ENCODE measurements around the gene CLDN2. TPM values are rescaled to one million over a fixed set of nuclear protein-coding genes. Genes with fewer than 3 reads are reported as not detected.

Gene CLDN2
- polyA plus RNA-seq, 1 of the 3 experiments (the other 2 are of a cell fraction) = 0.36 TPM

DNA sequence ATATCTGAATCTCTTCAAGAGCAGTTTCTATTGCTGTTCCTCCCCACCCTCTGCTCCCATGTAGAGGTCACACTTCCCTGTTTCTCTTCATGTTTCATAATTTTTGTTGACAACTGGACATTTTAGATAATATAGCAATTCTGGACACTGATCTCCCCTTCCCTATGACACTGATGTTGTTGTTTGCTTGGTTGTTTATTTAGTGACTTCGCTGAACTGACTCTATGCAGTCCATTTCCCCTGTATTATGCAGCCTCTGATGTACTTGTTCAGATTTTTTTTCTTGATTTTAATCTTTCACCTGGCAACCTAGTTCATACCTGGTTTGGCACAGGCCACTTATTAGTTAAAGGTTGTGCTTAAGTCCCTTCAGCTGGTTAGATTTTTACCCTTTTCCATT, 29.2 kb downstream of the CLDN2 start:
- H3K79me2 ChIP-seq (ENCODE audit: insufficient read depth) = no peaks in the 10 kb centered on the region
- no peak overlapping the region for H2AFZ ChIP-seq (ENCODE audit: low read depth)
- CTCF ChIA-PET = interaction anchor here (1.2 kb wide), 1 partner anchor 55 kb away, joined by 4 read pairs; no protein-coding TSS in a partner anchor
- no peaks in the 10 kb centered on the region for H3K4me1 ChIP-seq (ENCODE audit: control insufficient read depth in 1 of 2, insufficient read depth in 2 of 2, low read depth in 1 of 2, low read length in 1 of 2)
- H3K27me3 ChIP-seq (ENCODE audit: insufficient read depth) = peaks cover 3% of the 10 kb centered on the region; the same call in 1 of the 2 replicates
- H3F3A ChIP-seq (replicated peaks; ENCODE audit: insufficient read depth) = no peaks in the 10 kb centered on the region
- no peak overlapping the region for H3K27ac ChIP-seq (ENCODE audit: low read depth in 2 of 2, low read length in 1 of 2)
- no peak overlapping the region for H3K4me3 ChIP-seq (ENCODE audit: low read depth in 2 of 2, low read length in 1 of 2)
- H3K36me3 ChIP-seq (replicated peaks in 1 of 2; ENCODE audit: control insufficient read depth in 1 of 2, insufficient read depth in 2 of 2, low read length in 1 of 2) = no peaks in the 10 kb centered on the region
- no peak overlapping the region for H3K9ac ChIP-seq
- no peak overlapping the region for H3K4me2 ChIP-seq
- H3K9me2 ChIP-seq = no peaks in the 10 kb centered on the region
- H4K20me1 ChIP-seq (ENCODE audit: insufficient read depth) = no peaks in the 10 kb centered on the region
- TF ChIP-seq TEAD4 (IDR thresholded peaks at IDR 0.05; ENCODE audit: borderline replicate concordance, insufficient read depth) = no peak
- no peak for TF ChIP-seq EP300 (IDR thresholded peaks at IDR 0.05; ENCODE audit: borderline replicate concordance in 1 of 2, low read depth in 1 of 2, low read length in 1 of 2)
- TF ChIP-seq, protein P1, sequence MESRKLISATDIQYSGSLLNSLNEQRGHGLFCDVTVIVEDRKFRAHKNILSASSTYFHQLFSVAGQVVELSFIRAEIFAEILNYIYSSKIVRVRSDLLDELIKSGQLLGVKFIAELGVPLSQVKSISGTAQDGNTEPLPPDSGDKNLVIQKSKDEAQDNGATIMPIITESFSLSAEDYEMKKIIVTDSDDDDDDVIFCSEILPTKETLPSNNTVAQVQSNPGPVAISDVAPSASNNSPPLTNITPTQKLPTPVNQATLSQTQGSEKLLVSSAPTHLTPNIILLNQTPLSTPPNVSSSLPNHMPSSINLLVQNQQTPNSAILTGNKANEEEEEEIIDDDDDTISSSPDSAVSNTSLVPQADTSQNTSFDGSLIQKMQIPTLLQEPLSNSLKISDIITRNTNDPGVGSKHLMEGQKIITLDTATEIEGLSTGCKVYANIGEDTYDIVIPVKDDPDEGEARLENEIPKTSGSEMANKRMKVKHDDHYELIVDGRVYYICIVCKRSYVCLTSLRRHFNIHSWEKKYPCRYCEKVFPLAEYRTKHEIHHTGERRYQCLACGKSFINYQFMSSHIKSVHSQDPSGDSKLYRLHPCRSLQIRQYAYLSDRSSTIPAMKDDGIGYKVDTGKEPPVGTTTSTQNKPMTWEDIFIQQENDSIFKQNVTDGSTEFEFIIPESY (IDR thresholded peaks at IDR 0.05; ENCODE audit: borderline replicate concordance, low read depth) = no peak
- TF ChIP-seq RFX5 (IDR thresholded peaks at IDR 0.05; ENCODE audit: low read length) = no peak
- TF ChIP-seq YY1 (IDR thresholded peaks at IDR 0.05; ENCODE audit: low read depth) = no peak
- no peak for TF ChIP-seq FOXJ3 (CRISPR knock-in tag; IDR thresholded peaks at IDR 0.05)
- TF ChIP-seq EZH2phosphoT487 (IDR thresholded peaks at IDR 0.05; ENCODE audit: borderline replicate concordance, low read depth) = no peak
- WGBS (ENCODE audit: low lambda C conversion rate) = 41% methylated on average over 1 of the region's 1 CpG
- POLR2A ChIA-PET = no interaction called here
- DNase-seq = no peak
- no peaks in the 10 kb centered on the region for H3K9me3 ChIP-seq

DNA sequence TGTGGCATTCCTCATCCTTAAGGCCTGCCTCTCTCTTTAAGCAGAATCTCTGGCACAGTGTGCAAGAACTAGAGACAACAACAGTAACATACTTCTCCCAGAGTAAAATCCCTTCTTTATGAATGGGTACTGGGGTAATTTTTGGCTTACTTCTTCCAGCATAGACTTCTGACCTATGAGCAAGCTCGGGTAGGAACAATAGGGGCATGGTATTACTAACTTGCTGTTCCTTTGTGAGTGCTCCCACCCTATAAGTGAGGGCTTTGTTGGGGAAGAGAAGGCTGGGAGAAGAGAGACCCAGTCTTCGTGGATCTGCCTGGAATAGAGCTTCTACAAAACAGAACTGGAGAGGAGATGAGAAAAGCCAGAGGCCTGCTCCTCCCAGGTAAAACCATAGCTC, 30.2 kb downstream of the CLDN2 start:
- WGBS (ENCODE audit: low lambda C conversion rate) = 50% methylated on average over 2 of the region's 2 CpGs
- H3K9ac ChIP-seq = no peak overlapping the region
- no peak overlapping the region for H2AFZ ChIP-seq (ENCODE audit: low read depth)
- H3K27ac ChIP-seq (ENCODE audit: low read depth in 2 of 2, low read length in 1 of 2) = no peak overlapping the region
- no peak overlapping the region for H3K4me2 ChIP-seq
- no peaks in the 10 kb centered on the region for H3K79me2 ChIP-seq (ENCODE audit: insufficient read depth)
- H3K9me2 ChIP-seq = no peaks in the 10 kb centered on the region
- no peaks in the 10 kb centered on the region for H3K36me3 ChIP-seq (replicated peaks in 1 of 2; ENCODE audit: control insufficient read depth in 1 of 2, insufficient read depth in 2 of 2, low read length in 1 of 2)
- CTCF ChIA-PET = interaction anchor here (1.2 kb wide), 2 partner anchors 56 kb away, joined by 4 to 6 read pairs; no protein-coding TSS in a partner anchor
- peaks cover 6% of the 10 kb centered on the region for H3F3A ChIP-seq (replicated peaks; ENCODE audit: insufficient read depth)
- H3K9me3 ChIP-seq = no peaks in the 10 kb centered on the region
- no peaks in the 10 kb centered on the region for H4K20me1 ChIP-seq (ENCODE audit: insufficient read depth)
- POLR2A ChIA-PET = no interaction called here
- DNase-seq = no peak
- H3K4me1 ChIP-seq (ENCODE audit: control insufficient read depth in 1 of 2, insufficient read depth in 2 of 2, low read depth in 1 of 2, low read length in 1 of 2) = peaks cover 3% of the 10 kb centered on the region in 2 experiments; a peak in 2 of 4 replicates
- peaks cover 3% of the 10 kb centered on the region; the same call in 1 of the 2 replicates for H3K27me3 ChIP-seq (ENCODE audit: insufficient read depth)
- H3K4me3 ChIP-seq (ENCODE audit: low read depth in 2 of 2, low read length in 1 of 2) = no peak overlapping the region
- TF ChIP-seq RXRA (IDR thresholded peaks at IDR 0.05; ENCODE audit: borderline replicate concordance, low read depth) (no peak), NFIC (IDR thresholded peaks at IDR 0.05; ENCODE audit: borderline replicate concordance) (no peak), CHD2 (IDR thresholded peaks at IDR 0.05; ENCODE audit: low read length, partially characterized antibody) (no peak), USF1 (IDR thresholded peaks at IDR 0.05; ENCODE audit: borderline replicate concordance, low read depth) (no peak), SMC3 (IDR thresholded peaks at IDR 0.05; ENCODE audit: low read depth, low read length) (no peak), RFX5 (IDR thresholded peaks at IDR 0.05; ENCODE audit: low read length) (no peak), TAF1 (IDR thresholded peaks at IDR 0.05; ENCODE audit: borderline replicate concordance, low read depth, low read length) (no peak), USF2 (IDR thresholded peaks at IDR 0.05; ENCODE audit: borderline replicate concordance, low read depth, low read length) (no peak), GATA2 (CRISPR knock-in tag; IDR thresholded peaks at IDR 0.05) (no peak), ELF1 (IDR thresholded peaks at IDR 0.05) (no peak), MAX (IDR thresholded peaks at IDR 0.05; ENCODE audit: low read depth) (no peak), TCF12 (IDR thresholded peaks at IDR 0.05) (no peak), SIN3A (IDR thresholded peaks at IDR 0.05; ENCODE audit: borderline replicate concordance, low read depth, low read length) (no peak), FOXM1 (IDR thresholded peaks at IDR 0.05; ENCODE audit: low read depth) (no peak)
- TF ChIP-seq, protein P2, sequence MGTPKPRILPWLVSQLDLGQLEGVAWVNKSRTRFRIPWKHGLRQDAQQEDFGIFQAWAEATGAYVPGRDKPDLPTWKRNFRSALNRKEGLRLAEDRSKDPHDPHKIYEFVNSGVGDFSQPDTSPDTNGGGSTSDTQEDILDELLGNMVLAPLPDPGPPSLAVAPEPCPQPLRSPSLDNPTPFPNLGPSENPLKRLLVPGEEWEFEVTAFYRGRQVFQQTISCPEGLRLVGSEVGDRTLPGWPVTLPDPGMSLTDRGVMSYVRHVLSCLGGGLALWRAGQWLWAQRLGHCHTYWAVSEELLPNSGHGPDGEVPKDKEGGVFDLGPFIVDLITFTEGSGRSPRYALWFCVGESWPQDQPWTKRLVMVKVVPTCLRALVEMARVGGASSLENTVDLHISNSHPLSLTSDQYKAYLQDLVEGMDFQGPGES (IDR thresholded peaks at IDR 0.05; ENCODE audit: low read depth, low read length) = no peak
- TF ChIP-seq, protein P1 (IDR thresholded peaks at IDR 0.05; ENCODE audit: borderline replicate concordance, low read depth) = no peak

All from SK-N-SH (cell line).